HCT116 (cell line): Measurements from ENCODE around the gene SERPINB8. TPM values are rescaled to one million over a fixed set of nuclear protein-coding genes. Genes with fewer than 3 reads are reported as not detected.

Experiments used
- ATAC-seq: fragments of 200-7000 bp; cut with Tn5 transposase; 2 replicates; pipeline ENCODE4 v1.9.1; 2020; ENCODE audit warnings: mild to moderate bottlenecking, moderate library complexity
- BruUV-seq: library from RNA; stranded (reverse); fragments of 400-500 nt; replicated peaks from 2 replicates; lab custom pipeline; 2021; lab: Mats Ljungman, UMichigan
- CTCF ChIA-PET: fragments of 300-600 bp; sonication (Branson Sonifier 250); formaldehyde crosslinking; loops from one replicate; lab custom pipeline; 2021; ENCODE audit warnings: antibody characterized with exemption; lab: Charles Lee
- POLR2A ChIA-PET: fragments of 300-600, 350-600 bp; sonication (Branson Sonifier 250); formaldehyde crosslinking; loops from one replicate; lab custom pipeline; 2021; ENCODE audit warnings: antibody characterized with exemption; lab: Charles Lee
- RAD21 ChIA-PET, 2 experiments: fragments of 300-600 bp; sonication (Branson Sonifier 250); formaldehyde crosslinking; loops; one replicate each; lab custom pipeline; 2023; ENCODE audit warnings: low total read pairs in 2 of 2; ENCODE audit not compliant: uncharacterized antibody in 2 of 2, unreplicated experiment in 2 of 2, low non-redundant PET in 1 of 2; lab: Charles Lee
- DNase-seq: peaks from one replicate; pipeline ENCODE4 v3.0.0-alpha.2; 2010; ENCODE audit warnings: low read depth, low spot score
- H2AFZ ChIP-seq: fragments of 200-600 bp; shearing (Covaris generic), sonication (generic); 2 replicates; pipeline ENCODE4 v1.6.1; 2017; ENCODE audit warnings: low read depth, mixed run types, mixed read lengths, antibody characterized with exemption, low read length; ENCODE audit not compliant: poor library complexity, severe bottlenecking
- H3K27ac ChIP-seq: 2 replicates; pipeline ENCODE4 v1.5.1; 2012; ENCODE audit warnings: low read depth, low read length
- H3K27me3 ChIP-seq: fragments of 200-600 bp; sonication (generic); 2 replicates; pipeline ENCODE4 v1.6.1; 2016; ENCODE audit warnings: mixed run types, low read length, mixed read lengths; ENCODE audit not compliant: insufficient read depth
- H3K36me3 ChIP-seq, 2 experiments: fragments of 200-500 bp in 1 of 2; fragments of 200-600 bp in 1 of 2; sonication (Bioruptor generic) in 1 of 2; sonication (generic) in 1 of 2; 2 replicates each; pipeline versions ENCODE4 v1.5.1 to v1.6.1; 2014 to 2016; ENCODE audit warnings: low read length in 2 of 2, inconsistent platforms in 1 of 2, mixed read lengths in 1 of 2, mixed run types in 1 of 2; ENCODE audit not compliant: insufficient read depth in 2 of 2, control insufficient read depth in 1 of 2
- H3K4me1 ChIP-seq, 2 experiments: fragments of 200-600 bp in 1 of 2; sonication (generic) in 1 of 2; 2 replicates each; pipeline versions ENCODE4 v1.5.1 to v1.6.1; 2012 to 2017; ENCODE audit warnings: low read length in 2 of 2, inconsistent platforms in 1 of 2, mild to moderate bottlenecking in 1 of 2, mixed read lengths in 1 of 2, mixed run types in 1 of 2, moderate library complexity in 1 of 2; ENCODE audit not compliant: insufficient read depth in 2 of 2, control insufficient read depth in 1 of 2
- H3K4me2 ChIP-seq: fragments of 200-600 bp; sonication (generic); 2 replicates; pipeline ENCODE4 v1.6.1; 2017; ENCODE audit warnings: mixed run types, low read length, mixed read lengths
- H3K4me3 ChIP-seq, 2 experiments: fragments of 200-600 bp in 1 of 2; sonication (generic) in 1 of 2; replicated peaks in 1 of 2; 2 replicates each; pipeline ENCODE4 v1.5.1; 2011 to 2016; ENCODE audit warnings: low read length in 2 of 2, control low read depth in 1 of 2, low read depth in 1 of 2, mild to moderate bottlenecking in 1 of 2, mixed read lengths in 1 of 2, mixed run types in 1 of 2
- H3K79me2 ChIP-seq: fragments of 200-600 bp; sonication (generic); 2 replicates; pipeline ENCODE4 v1.6.1; 2017; ENCODE audit warnings: mild to moderate bottlenecking, mixed run types, low read length, moderate library complexity, mixed read lengths; ENCODE audit not compliant: insufficient read depth
- H3K9ac ChIP-seq: fragments of 200-600 bp; sonication (generic); 2 replicates; pipeline ENCODE4 v1.6.1; 2016; ENCODE audit warnings: low read length, mixed read lengths
- H3K9me2 ChIP-seq: fragments of 200-600 bp; sonication (generic), shearing (Covaris generic); 2 replicates; pipeline ENCODE4 v1.6.1; 2017; ENCODE audit warnings: mixed run types, mild to moderate bottlenecking, moderate library complexity; ENCODE audit not compliant: insufficient read depth
- H3K9me3 ChIP-seq, 2 experiments: fragments of 200-500 bp in 1 of 2; fragments of 200-600 bp in 1 of 2; sonication (Bioruptor generic) in 1 of 2; sonication (generic) in 1 of 2; 2 replicates each; pipeline ENCODE4 v1.6.1; 2014 to 2017; ENCODE audit warnings: low read length in 2 of 2, mixed read lengths in 2 of 2, inconsistent platforms in 1 of 2, low read depth in 1 of 2, mild to moderate bottlenecking in 1 of 2, mixed run types in 1 of 2, moderate library complexity in 1 of 2; ENCODE audit not compliant: control insufficient read depth in 1 of 2, insufficient read depth in 1 of 2
- H4K20me1 ChIP-seq: fragments of 200-600 bp; sonication (generic), shearing (Covaris generic); 2 replicates; pipeline ENCODE4 v1.6.1; 2017; ENCODE audit warnings: mixed run types, mild to moderate bottlenecking, moderate library complexity; ENCODE audit not compliant: insufficient read depth
- EGR1 ChIP-seq: IDR thresholded peaks from 2 replicates; pipeline ENCODE4 v1.6.1; 2012; ENCODE audit warnings: low read depth
- ELF1 ChIP-seq: IDR thresholded peaks from 2 replicates; pipeline ENCODE4 v1.6.1; 2012; ENCODE audit warnings: low read depth, borderline replicate concordance
- FOSL1 ChIP-seq: IDR thresholded peaks from 2 replicates; pipeline ENCODE4 v1.6.1; 2012; ENCODE audit warnings: low read depth
- JUND ChIP-seq: IDR thresholded peaks from 2 replicates; pipeline ENCODE4 v1.6.1; 2012
- POLR2A ChIP-seq: IDR thresholded peaks from 2 replicates; pipeline ENCODE4 v1.7.0; 2011; ENCODE audit warnings: borderline replicate concordance; ENCODE audit not compliant: insufficient read depth, insufficient read length; ENCODE audit errors: extremely low read depth
- POLR2AphosphoS5 ChIP-seq: IDR thresholded peaks from 2 replicates; pipeline ENCODE4 v1.6.1; 2011; ENCODE audit warnings: mild to moderate bottlenecking, low read depth, low read length, moderate library complexity
- SIN3A ChIP-seq: IDR thresholded peaks from 2 replicates; pipeline ENCODE4 v1.6.1; 2012; ENCODE audit warnings: low read depth
- TCF7L2 ChIP-seq: IDR thresholded peaks from 2 replicates; pipeline ENCODE4 v1.7.0; 2011; ENCODE audit warnings: borderline replicate concordance, inconsistent platforms; ENCODE audit not compliant: insufficient read depth, insufficient read length; ENCODE audit errors: extremely low read depth
- ZBTB33 ChIP-seq: IDR thresholded peaks from 2 replicates; pipeline ENCODE4 v1.6.1; 2011; ENCODE audit warnings: mild to moderate bottlenecking, low read length, moderate library complexity; ENCODE audit not compliant: insufficient replicate concordance; ENCODE audit errors: extremely low read depth
- intact Hi-C: fragments of 100-400 bp; cut with micrococcal nuclease; formaldehyde crosslinking; loops from 2 replicates; pipeline ENCODE4 v1.10.0; 2022
- total RNA-seq: library from RNA; stranded (reverse); gene quantifications from one replicate; pipeline ENCODE4 v1.2.1, GENCODE V29; 2021; ENCODE audit not compliant: unreplicated experiment

SERPINB8 gene
- total RNA-seq, 1 experiment from 2014 or later = 5.9 TPM

GRCh38 chr18:63986885-63987284, 17.0 kb downstream of the SERPINB8 start:
- H3K9ac ChIP-seq = no peak overlapping the region
- no peaks in the 10 kb centered on the region for H3K36me3 ChIP-seq
- no peaks in the 10 kb centered on the region for H3K9me3 ChIP-seq
- BruUV-seq = no TSS peak
- no peak overlapping the region for H3K4me3 ChIP-seq
- ChIA-PET CTCF (no interaction called here), RAD21 (no interaction called here)
- no peak for TF ChIP-seq SIN3A
- no peak for TF ChIP-seq POLR2A
- no peak for TF ChIP-seq ZBTB33
- no peak for TF ChIP-seq TCF7L2
- TF ChIP-seq JUND = no peak
- no peak for TF ChIP-seq ELF1
- TF ChIP-seq POLR2AphosphoS5 = no peak
- no peak for TF ChIP-seq FOSL1
- TF ChIP-seq, all 23 proteins: peak for 0
- H4K20me1 ChIP-seq = no peaks in the 10 kb centered on the region
- ATAC-seq (no peak), DNase-seq (no peak)
- no peak overlapping the region for H3K4me2 ChIP-seq
- intact Hi-C loops = no loop called here
- no peak overlapping the region for H3K27ac ChIP-seq
- H3K79me2 ChIP-seq = no peaks in the 10 kb centered on the region
- no peak overlapping the region for H2AFZ ChIP-seq
- no peaks in the 10 kb centered on the region for H3K27me3 ChIP-seq
- POLR2A ChIA-PET = no interaction called here
- H3K4me1 ChIP-seq = no peaks in the 10 kb centered on the region
- no peaks in the 10 kb centered on the region for H3K9me2 ChIP-seq

GRCh38 chr18:63987743-63988142, 17.9 kb downstream of the SERPINB8 start:
- BruUV-seq = no TSS peak
- ATAC-seq = no peak
- POLR2A ChIA-PET = no interaction called here

More at GRCh38 chr18:63987743-63988142, 17.9 kb downstream of the SERPINB8 start:
- DNase-seq = no peak
- intact Hi-C loops = no loop called here
- Histone ChIP-seq H3K9me2 (no peaks in the 10 kb centered on the region), H4K20me1 (no peaks in the 10 kb centered on the region), H3K36me3 (no peaks in the 10 kb centered on the region), H3K27me3 (no peaks in the 10 kb centered on the region), H3K9me3 (no peaks in the 10 kb centered on the region), H3K27ac (no peak overlapping the region), H3K79me2 (no peaks in the 10 kb centered on the region), H3K9ac (no peak overlapping the region), H3K4me3 (no peak overlapping the region), H2AFZ (no peak overlapping the region), H3K4me2 (no peak overlapping the region), H3K4me1 (no peaks in the 10 kb centered on the region)
- TF ChIP-seq EGR1 = no peak
- RAD21 ChIA-PET = no interaction called here
- CTCF ChIA-PET = no interaction called here
